22Rv1 (cell line): ENCODE data around the gene SMPD4.
"Not testable (repeated sequence)": the region's sequence is repeated elsewhere in the genome, so short reads cannot be mapped to it uniquely, and the experiment has no call there.

ENCODE experiments used
- H3K27ac ChIP-seq: fragments of 450-650 bp; 2 replicates; pipeline ENCODE4 v1.5.1; 2017
- ZFX ChIP-seq: fragments of 450-650 bp; IDR thresholded peaks from 2 replicates; pipeline ENCODE4 v1.6.1; 2017; ENCODE audit warnings: antibody characterized with exemption, borderline replicate concordance
- TF ChIP-seq, protein P1 (sequence below): fragments of 450-650 bp; IDR thresholded peaks from 2 replicates; pipeline ENCODE4 v1.5.1; 2017; ENCODE audit warnings: mild to moderate bottlenecking

Gene SMPD4

DNA sequence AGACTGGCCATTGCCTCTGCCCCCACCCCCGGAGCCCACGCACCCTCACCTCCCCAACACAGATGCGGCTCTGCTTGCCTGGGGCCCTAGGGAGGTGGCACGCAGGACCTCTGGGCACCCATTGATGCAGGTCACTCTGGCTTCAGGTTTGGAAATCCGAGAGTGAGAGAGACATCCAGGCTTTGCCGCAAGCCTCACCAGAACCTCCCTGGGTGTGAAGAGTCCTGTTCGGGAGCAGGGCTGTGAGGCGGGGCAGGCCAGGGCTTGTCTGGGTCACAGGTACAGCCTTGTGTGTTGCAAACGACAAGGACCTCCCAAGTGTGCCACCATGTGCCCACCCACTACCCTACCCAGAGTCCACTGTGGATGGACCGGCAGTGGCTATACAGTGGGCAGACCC, 44.9 kb downstream of the SMPD4 start:
- not testable (repeated sequence) for H3K27ac ChIP-seq

DNA sequence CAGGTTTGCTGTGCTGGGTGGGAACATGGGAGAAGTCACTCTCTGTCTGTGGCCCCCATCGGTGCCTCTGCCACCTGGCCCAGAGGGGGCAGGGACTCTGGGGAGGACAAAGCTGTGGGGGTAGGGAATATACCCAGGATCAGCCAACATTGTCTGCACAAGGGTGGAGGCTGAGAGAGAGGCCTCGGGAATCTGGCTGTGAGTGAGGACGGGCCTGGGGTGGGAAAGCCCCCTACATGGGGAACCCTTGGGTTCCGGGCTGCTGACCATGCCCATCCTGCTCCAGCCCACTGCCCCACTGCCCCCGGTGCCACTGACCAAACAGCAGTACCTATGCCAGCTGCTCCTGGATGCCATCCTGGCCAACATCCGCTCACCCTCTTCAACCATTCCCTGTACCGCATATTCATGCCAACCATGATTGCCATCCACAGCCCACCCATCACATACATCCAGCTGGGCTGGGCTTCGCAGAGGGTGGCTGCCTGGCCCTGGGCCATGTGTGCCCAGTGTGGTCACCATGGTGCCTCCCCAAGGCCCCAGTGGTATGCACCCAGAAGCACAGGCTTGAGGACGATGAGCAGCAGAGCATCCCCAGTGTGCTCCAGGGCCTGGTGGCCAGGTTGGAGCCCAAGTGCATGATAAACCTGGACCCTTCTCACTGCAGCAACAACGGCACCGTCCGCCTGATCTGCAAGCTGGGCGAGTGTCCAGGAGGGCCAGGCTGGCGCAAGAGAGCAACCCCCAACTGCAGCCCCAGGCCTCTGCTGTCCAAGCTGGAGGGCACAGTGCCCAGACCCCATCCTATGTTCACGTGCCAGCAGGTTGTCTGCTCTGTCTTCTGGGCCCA, 45.5 kb downstream of the SMPD4 start:
- no peak for TF ChIP-seq ZFX
- TF ChIP-seq, protein P1, sequence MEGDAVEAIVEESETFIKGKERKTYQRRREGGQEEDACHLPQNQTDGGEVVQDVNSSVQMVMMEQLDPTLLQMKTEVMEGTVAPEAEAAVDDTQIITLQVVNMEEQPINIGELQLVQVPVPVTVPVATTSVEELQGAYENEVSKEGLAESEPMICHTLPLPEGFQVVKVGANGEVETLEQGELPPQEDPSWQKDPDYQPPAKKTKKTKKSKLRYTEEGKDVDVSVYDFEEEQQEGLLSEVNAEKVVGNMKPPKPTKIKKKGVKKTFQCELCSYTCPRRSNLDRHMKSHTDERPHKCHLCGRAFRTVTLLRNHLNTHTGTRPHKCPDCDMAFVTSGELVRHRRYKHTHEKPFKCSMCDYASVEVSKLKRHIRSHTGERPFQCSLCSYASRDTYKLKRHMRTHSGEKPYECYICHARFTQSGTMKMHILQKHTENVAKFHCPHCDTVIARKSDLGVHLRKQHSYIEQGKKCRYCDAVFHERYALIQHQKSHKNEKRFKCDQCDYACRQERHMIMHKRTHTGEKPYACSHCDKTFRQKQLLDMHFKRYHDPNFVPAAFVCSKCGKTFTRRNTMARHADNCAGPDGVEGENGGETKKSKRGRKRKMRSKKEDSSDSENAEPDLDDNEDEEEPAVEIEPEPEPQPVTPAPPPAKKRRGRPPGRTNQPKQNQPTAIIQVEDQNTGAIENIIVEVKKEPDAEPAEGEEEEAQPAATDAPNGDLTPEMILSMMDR: no peak
- no peak overlapping the region for H3K27ac ChIP-seq

DNA sequence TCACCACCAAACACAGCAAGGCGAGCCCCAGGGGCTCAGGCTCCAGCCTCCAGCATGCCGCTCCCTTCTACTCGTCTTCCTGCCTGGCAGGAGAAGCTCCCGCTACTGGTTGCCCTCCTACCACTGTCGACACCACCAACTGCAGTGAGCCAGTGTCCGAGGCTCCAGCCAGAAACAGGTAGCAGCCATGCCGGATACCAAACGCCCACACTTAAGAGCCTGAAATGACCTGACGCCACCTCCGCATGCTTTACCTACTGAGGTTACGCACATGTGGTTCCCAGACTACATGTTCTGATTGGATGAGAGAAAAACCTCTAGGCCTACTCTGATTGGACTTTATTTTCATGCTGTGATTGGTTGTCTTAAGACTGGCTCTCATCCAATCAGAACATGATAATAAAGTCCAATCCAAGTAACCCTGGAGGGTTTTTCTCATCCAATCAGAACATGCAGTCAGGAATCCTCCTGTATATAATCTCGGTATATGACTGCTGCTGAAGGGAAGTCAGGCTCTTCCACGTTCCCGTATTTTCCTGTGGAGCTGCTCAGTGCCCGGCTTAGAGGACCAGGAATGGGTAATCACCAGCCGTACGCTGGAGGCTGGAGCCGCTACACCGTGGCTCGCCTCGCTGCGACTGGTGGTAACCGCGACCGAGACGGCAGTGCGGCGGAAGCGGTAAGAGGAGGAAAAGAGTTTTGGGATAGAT, 52.1 kb downstream of the SMPD4 start, which contains the start of gene POTEF:
Gene POTEF (minus strand): TSS at position 103 of the 710 bp plus-strand sequence. CDS start 8,707 bp downstream, outside the sequence.
- peak within 1 kb of the TSS; percentile 64 for H3K27ac ChIP-seq

DNA sequence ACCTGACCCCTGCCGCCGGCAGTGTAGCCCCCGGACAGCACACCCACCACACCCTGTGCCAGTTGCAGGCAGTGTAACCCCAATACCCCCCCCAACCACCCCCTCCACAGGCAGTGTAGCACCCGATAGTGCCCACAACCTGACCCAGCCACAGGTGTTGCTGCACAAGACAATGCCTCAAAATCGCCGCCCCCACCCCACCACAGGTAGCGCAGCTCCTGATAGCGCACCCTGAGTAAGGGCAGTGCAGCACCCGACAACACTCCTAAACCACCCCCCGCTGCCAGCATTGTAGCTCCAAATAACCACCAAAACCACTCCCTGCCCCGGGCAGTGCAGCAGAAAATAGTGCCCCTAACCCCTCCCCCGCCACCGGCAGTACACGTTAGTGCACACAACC, 52.9 kb downstream of the SMPD4 start:
- not testable (repeated sequence) for H3K27ac ChIP-seq

DNA sequence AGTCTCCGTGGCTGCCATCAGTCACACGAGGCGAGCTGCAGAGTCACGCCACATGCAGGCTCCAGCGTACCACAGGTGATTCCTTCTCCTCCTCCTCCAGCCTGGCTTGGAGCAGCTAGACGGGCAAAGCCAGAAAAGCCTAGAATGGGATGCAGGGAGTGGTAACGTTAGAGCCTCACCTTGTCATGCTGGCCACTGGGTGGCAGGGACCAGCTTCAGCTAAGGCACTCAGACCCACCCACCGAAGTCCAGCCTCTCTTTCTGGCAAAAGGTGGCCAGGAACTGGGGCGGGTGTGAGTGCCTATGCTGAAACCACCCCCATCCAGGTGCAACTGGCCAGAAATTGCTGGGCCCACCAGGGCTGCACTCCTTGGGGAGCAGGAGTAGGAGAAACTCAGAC, 53.7 kb downstream of the SMPD4 start:
- H3K27ac ChIP-seq: not testable (repeated sequence)

DNA sequence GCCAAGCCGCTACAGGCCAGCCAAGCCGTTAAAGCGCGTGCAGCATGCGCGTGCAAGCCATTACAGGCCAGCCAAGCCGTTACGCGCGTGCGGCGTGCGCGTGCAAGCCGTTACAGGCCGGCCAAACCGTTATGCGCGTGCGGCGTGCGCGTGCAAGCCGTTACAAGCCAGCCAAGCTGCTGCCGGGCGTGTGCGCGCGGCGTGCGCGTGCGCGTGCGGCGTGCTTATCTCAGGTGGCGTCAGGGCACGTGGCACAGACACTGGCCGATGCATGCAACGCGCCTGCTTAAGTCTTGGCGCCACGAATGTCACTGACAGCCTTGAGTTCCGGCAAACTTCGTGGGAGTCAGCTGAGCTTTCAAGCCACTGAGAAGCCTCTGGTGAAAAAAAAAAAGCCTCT, 60.5 kb downstream of the SMPD4 start:
- H3K27ac ChIP-seq: not testable (repeated sequence)

DNA sequence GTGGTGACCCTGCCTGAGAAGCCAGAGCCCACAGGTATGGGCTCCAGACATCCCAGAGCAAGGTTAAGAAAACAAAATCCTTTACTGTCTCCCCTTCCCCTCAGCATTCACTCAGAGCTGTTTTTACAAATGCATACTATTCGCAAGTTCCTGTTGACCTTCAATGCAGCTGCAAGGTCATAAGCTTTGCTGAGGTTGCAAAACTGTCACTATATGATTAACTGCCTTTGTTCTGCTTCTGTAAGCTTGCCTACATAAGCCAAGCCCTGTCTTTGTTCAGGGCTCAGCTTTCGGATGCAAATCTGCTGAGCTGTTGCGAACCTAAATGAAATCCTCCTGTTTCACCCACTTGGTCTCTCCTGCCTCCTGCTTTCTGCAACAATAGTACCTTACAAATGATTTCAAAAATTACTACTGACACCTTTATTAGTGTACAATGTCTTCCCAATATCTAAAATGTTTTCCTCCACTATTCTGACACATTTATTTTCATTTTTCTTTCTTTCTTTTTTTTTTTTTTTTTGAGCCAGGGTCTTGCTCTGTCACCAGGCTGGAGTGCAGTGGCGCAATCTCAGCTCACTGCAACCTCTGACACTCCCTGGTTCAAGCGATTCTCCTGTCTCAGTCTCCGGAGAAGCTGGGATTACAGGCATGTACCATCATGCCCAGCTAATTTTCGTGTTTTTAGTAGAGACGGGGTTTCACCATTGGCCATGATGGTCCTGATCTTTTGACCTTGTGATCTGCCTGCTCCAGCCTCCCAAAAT, 78.6 kb downstream of the SMPD4 start:
- not testable (repeated sequence) for H3K27ac ChIP-seq
